ENCODE measurements around the gene KIAA1671.

Gene KIAA1671

GRCh38 chr22:25120093-25120561 lies 167.6 kb downstream of the KIAA1671 start:
- TF ChIP-seq YY1 (IDR thresholded peaks at IDR 0.05; ENCODE audit: insufficient read depth, insufficient read length), result no peak
- TF ChIP-seq SUZ12 (IDR thresholded peaks at IDR 0.05; ENCODE audit: extremely low read depth, insufficient read depth, insufficient read length), result no peak
- no peak for TF ChIP-seq ZNF274 (IDR thresholded peaks at IDR 0.05; ENCODE audit: low read depth, low read length)
- Histone ChIP-seq H3K36me3 (ENCODE audit: insufficient read depth, insufficient read length, low read length) (peaks cover 22% of the 10 kb centered on the region), H3K4me3 (ENCODE audit: insufficient read length, low read depth) (no peak overlapping the region), H3K27me3 (ENCODE audit: insufficient read depth, insufficient read length) (no peaks in the 10 kb centered on the region), H3K9ac (ENCODE audit: insufficient read length, low read depth) (no peak overlapping the region), H3K4me1 (ENCODE audit: insufficient read depth, insufficient read length) (peaks cover 6% of the 10 kb centered on the region), H3K9me3 (ENCODE audit: insufficient read depth, low read length) (no peaks in the 10 kb centered on the region; the same call in 1 of the 2 replicates)
- no peak for DNase-seq (ENCODE audit: low read depth, low spot score)

GRCh38 chr22:25120761-25121212 lies 168.3 kb downstream of the KIAA1671 start:
- TF ChIP-seq SUZ12 (IDR thresholded peaks at IDR 0.05; ENCODE audit: extremely low read depth, insufficient read depth, insufficient read length) (no peak), YY1 (IDR thresholded peaks at IDR 0.05; ENCODE audit: insufficient read depth, insufficient read length) (no peak), ZNF274 (IDR thresholded peaks at IDR 0.05; ENCODE audit: low read depth, low read length) (no peak)
- Histone ChIP-seq H3K27me3 (ENCODE audit: insufficient read depth, insufficient read length) (no peaks in the 10 kb centered on the region), H3K4me1 (ENCODE audit: insufficient read depth, insufficient read length) (peaks cover 3% of the 10 kb centered on the region), H3K36me3 (ENCODE audit: insufficient read depth, insufficient read length, low read length) (peaks cover 21% of the 10 kb centered on the region), H3K4me3 (ENCODE audit: insufficient read length, low read depth) (no peak overlapping the region), H3K9me3 (ENCODE audit: insufficient read depth, low read length) (no peaks in the 10 kb centered on the region; the same call in 1 of the 2 replicates), H3K9ac (ENCODE audit: insufficient read length, low read depth) (no peak overlapping the region)
- DNase-seq (ENCODE audit: low read depth, low spot score), result no peak

- DNase-seq (ENCODE audit: low read depth, low spot score), result no peak
- Histone ChIP-seq H3K9ac (ENCODE audit: insufficient read length, low read depth) (no peak overlapping the region), H3K27me3 (ENCODE audit: insufficient read depth, insufficient read length) (no peaks in the 10 kb centered on the region), H3K4me1 (ENCODE audit: insufficient read depth, insufficient read length) (peaks cover 6% of the 10 kb centered on the region), H3K4me3 (ENCODE audit: insufficient read length, low read depth) (no peak overlapping the region), H3K9me3 (ENCODE audit: insufficient read depth, low read length) (no peaks in the 10 kb centered on the region; the same call in 1 of the 2 replicates), H3K36me3 (ENCODE audit: insufficient read depth, insufficient read length, low read length) (peaks cover 23% of the 10 kb centered on the region)
- TF ChIP-seq YY1 (IDR thresholded peaks at IDR 0.05; ENCODE audit: insufficient read depth, insufficient read length), result no peak
- no peak for TF ChIP-seq SUZ12 (IDR thresholded peaks at IDR 0.05; ENCODE audit: extremely low read depth, insufficient read depth, insufficient read length)
- TF ChIP-seq ZNF274 (IDR thresholded peaks at IDR 0.05; ENCODE audit: low read depth, low read length), result no peak
These were observed 169.7 kb downstream of the KIAA1671 start for GRCh38 chr22:25122136-25122764.

- Histone ChIP-seq H3K4me3 (ENCODE audit: insufficient read length, low read depth) (no peak overlapping the region), H3K27me3 (ENCODE audit: insufficient read depth, insufficient read length) (no peaks in the 10 kb centered on the region), H3K4me1 (ENCODE audit: insufficient read depth, insufficient read length) (peaks cover 7% of the 10 kb centered on the region), H3K9me3 (ENCODE audit: insufficient read depth, low read length) (no peaks in the 10 kb centered on the region; the same call in 1 of the 2 replicates), H3K9ac (ENCODE audit: insufficient read length, low read depth) (no peak overlapping the region), H3K36me3 (ENCODE audit: insufficient read depth, insufficient read length, low read length) (peaks cover 15% of the 10 kb centered on the region)
- TF ChIP-seq SUZ12 (IDR thresholded peaks at IDR 0.05; ENCODE audit: extremely low read depth, insufficient read depth, insufficient read length) (no peak), YY1 (IDR thresholded peaks at IDR 0.05; ENCODE audit: insufficient read depth, insufficient read length) (no peak), ZNF274 (IDR thresholded peaks at IDR 0.05; ENCODE audit: low read depth, low read length) (no peak)
- no peak for DNase-seq (ENCODE audit: low read depth, low spot score)
These were observed 171.2 kb downstream of the KIAA1671 start for GRCh38 chr22:25123677-25124076.

- TF ChIP-seq SUZ12 (IDR thresholded peaks at IDR 0.05; ENCODE audit: extremely low read depth, insufficient read depth, insufficient read length) (no peak), YY1 (IDR thresholded peaks at IDR 0.05; ENCODE audit: insufficient read depth, insufficient read length) (no peak), ZNF274 (IDR thresholded peaks at IDR 0.05; ENCODE audit: low read depth, low read length) (no peak)
- Histone ChIP-seq H3K27me3 (ENCODE audit: insufficient read depth, insufficient read length) (no peaks in the 10 kb centered on the region), H3K36me3 (ENCODE audit: insufficient read depth, insufficient read length, low read length) (peaks cover 14% of the 10 kb centered on the region), H3K4me1 (ENCODE audit: insufficient read depth, insufficient read length) (peaks cover 4% of the 10 kb centered on the region), H3K9me3 (ENCODE audit: insufficient read depth, low read length) (no peaks in the 10 kb centered on the region; the same call in 1 of the 2 replicates), H3K9ac (ENCODE audit: insufficient read length, low read depth) (no peak overlapping the region), H3K4me3 (ENCODE audit: insufficient read length, low read depth) (no peak overlapping the region)
- DNase-seq (ENCODE audit: low read depth, low spot score), result no peak
These were observed 173.3 kb downstream of the KIAA1671 start for GRCh38 chr22:25125693-25126357.

- no peaks in the 10 kb centered on the region; the same call in 1 of the 2 replicates for H3K9me3 ChIP-seq (ENCODE audit: insufficient read depth, low read length)
- no peak for DNase-seq (ENCODE audit: low read depth, low spot score)
- H3K27me3 ChIP-seq (ENCODE audit: insufficient read depth, insufficient read length), result no peaks in the 10 kb centered on the region
- no peak overlapping the region for H3K4me3 ChIP-seq (ENCODE audit: insufficient read length, low read depth)
- H3K4me1 ChIP-seq (ENCODE audit: insufficient read depth, insufficient read length), result peaks cover 10% of the 10 kb centered on the region
- TF ChIP-seq SUZ12 (IDR thresholded peaks at IDR 0.05; ENCODE audit: extremely low read depth, insufficient read depth, insufficient read length) (no peak), YY1 (IDR thresholded peaks at IDR 0.05; ENCODE audit: insufficient read depth, insufficient read length) (no peak), ZNF274 (IDR thresholded peaks at IDR 0.05; ENCODE audit: low read depth, low read length) (no peak)
- peaks cover 14% of the 10 kb centered on the region for H3K36me3 ChIP-seq (ENCODE audit: insufficient read depth, insufficient read length, low read length)
- no peak overlapping the region for H3K9ac ChIP-seq (ENCODE audit: insufficient read length, low read depth)
These were observed 174.0 kb downstream of the KIAA1671 start for GRCh38 chr22:25126510-25126909.

GRCh38 chr22:25127318-25127717 lies 174.8 kb downstream of the KIAA1671 start:
- DNase-seq (ENCODE audit: low read depth, low spot score), result no peak
- H3K9ac ChIP-seq (ENCODE audit: insufficient read length, low read depth), result no peak overlapping the region
- H3K27me3 ChIP-seq (ENCODE audit: insufficient read depth, insufficient read length), result no peaks in the 10 kb centered on the region
- peaks cover 10% of the 10 kb centered on the region for H3K4me1 ChIP-seq (ENCODE audit: insufficient read depth, insufficient read length)
- peaks cover 14% of the 10 kb centered on the region for H3K36me3 ChIP-seq (ENCODE audit: insufficient read depth, insufficient read length, low read length)
- H3K9me3 ChIP-seq (ENCODE audit: insufficient read depth, low read length), result no peaks in the 10 kb centered on the region; the same call in 1 of the 2 replicates
- no peak overlapping the region for H3K4me3 ChIP-seq (ENCODE audit: insufficient read length, low read depth)
- TF ChIP-seq SUZ12 (IDR thresholded peaks at IDR 0.05; ENCODE audit: extremely low read depth, insufficient read depth, insufficient read length), result no peak
